ENCODE results near the gene PIGP. TPM values are rescaled to one million over a fixed set of nuclear protein-coding genes. Genes with fewer than 3 reads are reported as not detected.

Gene PIGP
- total and polyA plus RNA-seq, 2 of the 13 experiments (the other 11 are each of a cell fraction or from before 2014, with no cell fraction given): 14.8 to 33.4 TPM

GRCh38 chr21:37060296-37060695 is 12.6 kb downstream of the PIGP start (continued):
- TF ChIP-seq ARID4A (CRISPR knock-in tag; IDR thresholded peaks at IDR 0.05; ENCODE audit: borderline replicate concordance) (peak; percentile 28; the same call in 1 of the 2 replicates), ZNF629 (CRISPR knock-in tag; conservative IDR thresholded peaks at IDR 0.05) (no peak), GABPA (IDR thresholded peaks at IDR 0.05; ENCODE audit: low read depth, low read length) (no peak), GABPA (CRISPR knock-in tag; IDR thresholded peaks at IDR 0.05; ENCODE audit: low read depth) (no peak), HOXA3 (CRISPR knock-in tag; IDR thresholded peaks at IDR 0.05) (no peak), SALL1 (CRISPR knock-in tag; IDR thresholded peaks at IDR 0.05) (peak; percentile 81), SCMH1 (CRISPR knock-in tag; IDR thresholded peaks at IDR 0.05; ENCODE audit: borderline replicate concordance) (no peak), ZNF292 (CRISPR knock-in tag; IDR thresholded peaks at IDR 0.05; ENCODE audit: borderline replicate concordance, low read depth) (peak; percentile 72; the same call in 1 of the 2 replicates), ARID3A (IDR thresholded peaks at IDR 0.05; ENCODE audit: low read depth, low read length) (peak; percentile 15; the same call in 1 of the 2 replicates)
